ENCODE results near the gene PCIF1. TPM values are rescaled to one million over a fixed set of nuclear protein-coding genes. Genes with fewer than 3 reads are reported as not detected.

The PCIF1 gene
- total RNA-seq (11.5 TPM), polyA plus RNA-seq (44.0 TPM)

DNA sequence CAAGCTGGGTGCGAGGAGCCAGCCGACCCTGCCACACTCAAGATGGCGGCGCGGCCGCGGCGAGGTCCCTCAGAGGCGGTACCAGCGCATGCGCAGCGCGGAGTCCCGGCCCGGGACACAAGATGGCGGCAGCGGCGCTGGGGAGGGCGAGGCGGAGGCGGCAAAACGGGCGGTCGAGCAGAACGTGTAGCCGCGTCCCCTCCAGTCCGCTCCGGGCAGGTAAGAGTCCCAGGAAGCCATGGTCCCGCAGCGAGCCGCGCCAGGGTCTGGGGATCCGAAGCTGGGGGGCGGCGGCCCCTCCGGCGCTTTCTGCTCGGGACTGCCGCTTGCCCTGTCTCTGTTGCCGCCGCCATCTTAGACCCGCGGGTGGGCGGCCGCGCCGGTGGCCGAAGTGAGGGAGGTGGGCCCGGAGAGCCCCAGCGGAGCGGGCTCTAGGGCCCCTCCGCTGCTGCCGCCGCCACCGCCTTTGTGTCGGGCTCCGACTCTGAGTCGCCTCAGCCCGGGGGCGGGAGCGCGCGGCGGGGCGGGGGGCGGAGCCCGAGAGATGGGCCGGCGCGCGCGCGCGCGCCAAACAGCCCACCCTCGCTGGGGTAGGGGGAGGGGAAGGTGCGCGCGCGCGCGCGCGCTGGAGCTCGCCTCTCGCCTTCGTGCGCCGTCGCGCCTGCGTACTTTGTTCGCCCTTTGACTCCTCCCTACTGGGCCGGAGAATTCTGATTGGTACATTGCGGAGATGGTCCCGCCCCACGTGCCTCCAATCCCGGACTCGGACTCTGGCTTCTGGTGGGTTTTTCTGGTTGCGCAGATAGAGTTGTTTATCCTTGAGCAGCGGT, at the start of gene PCIF1:
PCIF1 (plus strand) TSS at position 98 of the 830 bp plus-strand sequence. CDS start 4,317 bp downstream, outside the sequence.
- under 1% methylated on average over 102 of the region's 102 CpGs for WGBS
- H3K4me1 ChIP-seq (ENCODE audit: insufficient read depth) = no peaks in the 10 kb centered on the region
- DNase-seq (ENCODE audit: extremely low spot score) = peak; percentile 97

DNA sequence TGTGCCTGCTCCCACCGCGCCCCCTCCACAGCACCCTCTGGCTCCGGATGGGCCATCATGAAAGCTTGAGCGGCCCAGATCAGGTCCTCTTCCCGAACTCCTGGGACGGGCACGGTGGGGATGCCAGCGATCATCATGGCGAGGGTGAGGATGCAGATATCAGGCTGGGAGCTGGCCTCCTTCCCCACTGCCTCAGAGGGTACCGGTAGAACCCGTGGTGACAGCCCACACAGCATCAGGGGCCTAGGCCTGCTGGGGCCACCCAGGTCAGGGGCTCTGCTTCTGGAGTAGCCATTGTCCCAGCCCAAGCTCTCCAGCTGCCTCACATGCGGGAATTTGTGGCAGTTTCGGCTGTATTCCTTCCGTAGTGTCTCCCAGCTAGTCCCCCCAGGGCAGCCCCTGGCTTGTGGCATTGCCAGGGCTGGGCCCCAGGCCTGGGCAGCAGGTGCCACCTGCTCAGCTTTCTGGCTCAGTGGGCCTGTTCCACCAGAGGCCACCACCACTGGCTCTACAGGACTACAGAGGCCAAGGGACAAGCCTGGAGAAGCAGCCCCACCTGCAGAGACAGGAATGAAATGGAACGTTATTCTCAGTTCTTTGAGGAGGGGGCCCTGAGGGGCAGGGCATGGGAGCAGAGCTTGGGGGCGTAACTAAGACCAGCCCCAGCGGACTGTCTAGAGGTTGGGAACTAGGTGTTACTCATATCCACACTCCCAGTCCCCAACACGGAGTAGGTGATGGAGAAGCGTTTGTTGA, 47.7 kb upstream of the PCIF1 start:
- Histone ChIP-seq H3K4me3 (ENCODE audit: low read depth, low read length) (no peak overlapping the region), H3K4me1 (ENCODE audit: insufficient read depth) (no peaks in the 10 kb centered on the region), H3K27ac (ENCODE audit: low read depth) (no peak overlapping the region), H3K36me3 (ENCODE audit: insufficient read depth) (no peaks in the 10 kb centered on the region)
- DNase-seq (ENCODE audit: extremely low spot score) = no peak
- WGBS = 88% methylated on average over 19 of the region's 19 CpGs

More for the DNA sequence above, at the start of gene PCIF1:
- Histone ChIP-seq H3K36me3 (ENCODE audit: insufficient read depth) (peaks cover 6% of the 10 kb centered on the region), H3K27ac (ENCODE audit: low read depth) (peak within 1 kb of the TSS; percentile 100), H3K4me3 (ENCODE audit: low read depth, low read length) (peak within 1 kb of the TSS; percentile 81)

DNA sequence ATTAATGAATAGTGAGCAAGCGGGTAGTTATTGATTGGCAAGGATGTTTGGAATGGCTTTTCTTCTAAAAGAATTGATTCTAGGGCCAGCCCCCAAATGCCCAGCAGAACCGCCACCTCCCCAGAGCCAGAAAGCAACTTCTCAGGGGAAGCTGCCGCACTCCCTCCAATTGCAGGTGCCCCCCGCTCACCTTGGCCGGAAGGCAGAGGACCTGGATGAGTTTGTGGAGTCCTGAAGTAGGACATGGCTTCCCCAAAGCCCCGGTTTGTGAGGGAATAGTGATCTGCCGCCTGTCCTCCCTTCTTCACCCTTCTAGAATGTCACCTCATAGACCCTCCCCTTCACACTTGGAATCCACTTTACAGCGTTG, 47.2 kb upstream of the PCIF1 start, which contains the start of gene SPATA25:
SPATA25 (minus strand) TSS at position 277 of the 370 bp plus-strand sequence; CDS start at position 245, 32 bp downstream.
- Histone ChIP-seq H3K36me3 (ENCODE audit: insufficient read depth) (no peaks in the 10 kb centered on the region), H3K4me1 (ENCODE audit: insufficient read depth) (no peaks in the 10 kb centered on the region), H3K4me3 (ENCODE audit: low read depth, low read length) (no peak within 1 kb of the TSS), H3K27ac (ENCODE audit: low read depth) (no peak within 1 kb of the TSS)
- DNase-seq (ENCODE audit: extremely low spot score) = no peak
- WGBS = 93% methylated on average over 8 of the region's 8 CpGs

DNA sequence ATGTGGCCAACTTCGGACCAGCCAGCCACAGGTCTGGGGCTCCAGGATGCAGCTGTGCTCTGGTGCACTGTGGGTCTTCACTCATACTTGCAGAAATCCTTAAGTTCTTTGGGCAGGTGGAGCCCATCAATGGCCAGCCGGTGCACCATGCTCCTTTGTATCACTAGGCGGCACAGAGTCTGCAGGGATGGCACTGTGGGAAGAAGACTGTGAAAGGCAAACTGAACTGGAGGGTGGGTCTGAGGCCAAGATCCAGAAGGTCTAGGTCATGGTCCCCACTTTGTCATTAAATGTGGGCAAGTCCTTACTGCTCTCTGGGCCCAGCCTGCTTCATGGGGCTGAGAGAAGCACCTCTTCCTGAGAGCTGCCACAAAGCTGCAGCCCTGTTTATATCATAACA, 45.8 kb upstream of the PCIF1 start:
- Histone ChIP-seq H3K27ac (ENCODE audit: low read depth) (no peak overlapping the region), H3K4me3 (ENCODE audit: low read depth, low read length) (no peak overlapping the region), H3K36me3 (ENCODE audit: insufficient read depth) (no peaks in the 10 kb centered on the region), H3K4me1 (ENCODE audit: insufficient read depth) (no peaks in the 10 kb centered on the region)
- DNase-seq (ENCODE audit: extremely low spot score) = no peak
- 94% methylated on average over 3 of the region's 3 CpGs for WGBS

DNA sequence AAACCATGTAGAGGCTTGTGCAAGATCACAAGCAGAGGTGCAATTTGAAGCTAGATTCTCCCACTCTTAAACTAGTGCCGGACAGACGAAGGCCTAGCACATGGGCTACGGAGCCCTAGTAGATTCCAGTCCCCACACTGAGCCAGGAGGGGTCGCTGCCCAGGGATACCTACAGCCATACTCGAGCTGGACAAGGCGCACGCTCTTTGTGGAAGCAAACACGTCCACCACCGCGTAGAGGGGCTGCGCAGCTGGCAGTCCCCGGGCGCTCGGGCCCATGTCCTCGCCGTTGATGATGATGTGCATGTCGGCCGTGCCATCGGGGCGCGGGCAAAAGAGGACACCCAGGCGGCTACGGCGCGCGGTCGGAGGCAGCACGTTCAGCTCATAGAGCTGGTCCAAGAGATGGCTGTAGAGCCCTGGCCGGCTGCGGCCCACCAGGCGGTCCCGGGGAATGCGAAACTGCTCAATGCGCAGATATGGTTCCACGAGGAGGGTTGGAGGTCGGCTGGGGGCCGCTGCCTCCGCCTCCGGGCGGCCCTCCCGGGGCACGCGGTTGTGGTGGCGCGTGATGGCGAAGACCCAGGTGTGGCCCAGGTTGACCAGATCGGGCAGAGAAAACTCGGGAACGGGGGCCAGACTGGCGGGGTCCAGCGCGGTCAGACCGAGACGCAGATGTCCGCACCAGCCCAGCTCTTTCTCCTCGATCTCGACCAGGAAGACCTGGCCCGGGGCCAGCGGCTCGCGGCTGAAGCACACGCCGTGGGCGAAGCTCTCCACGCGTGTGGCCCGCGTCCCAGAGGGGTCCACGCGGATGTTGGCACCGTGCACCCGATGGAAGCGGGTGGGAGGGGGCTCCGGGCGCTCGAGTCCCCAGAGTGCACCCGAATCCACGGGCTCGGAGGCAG, 44.2 kb upstream of the PCIF1 start:
- WGBS = under 1% methylated on average over 79 of the region's 79 CpGs
- DNase-seq (ENCODE audit: extremely low spot score) = peak; percentile 61
- H3K27ac ChIP-seq (ENCODE audit: low read depth) = peak overlapping the region; percentile 71
- peak overlapping the region; percentile 60 for H3K4me3 ChIP-seq (ENCODE audit: low read depth, low read length)
- peaks cover 1% of the 10 kb centered on the region for H3K36me3 ChIP-seq (ENCODE audit: insufficient read depth)
- no peaks in the 10 kb centered on the region for H3K4me1 ChIP-seq (ENCODE audit: insufficient read depth)

DNA sequence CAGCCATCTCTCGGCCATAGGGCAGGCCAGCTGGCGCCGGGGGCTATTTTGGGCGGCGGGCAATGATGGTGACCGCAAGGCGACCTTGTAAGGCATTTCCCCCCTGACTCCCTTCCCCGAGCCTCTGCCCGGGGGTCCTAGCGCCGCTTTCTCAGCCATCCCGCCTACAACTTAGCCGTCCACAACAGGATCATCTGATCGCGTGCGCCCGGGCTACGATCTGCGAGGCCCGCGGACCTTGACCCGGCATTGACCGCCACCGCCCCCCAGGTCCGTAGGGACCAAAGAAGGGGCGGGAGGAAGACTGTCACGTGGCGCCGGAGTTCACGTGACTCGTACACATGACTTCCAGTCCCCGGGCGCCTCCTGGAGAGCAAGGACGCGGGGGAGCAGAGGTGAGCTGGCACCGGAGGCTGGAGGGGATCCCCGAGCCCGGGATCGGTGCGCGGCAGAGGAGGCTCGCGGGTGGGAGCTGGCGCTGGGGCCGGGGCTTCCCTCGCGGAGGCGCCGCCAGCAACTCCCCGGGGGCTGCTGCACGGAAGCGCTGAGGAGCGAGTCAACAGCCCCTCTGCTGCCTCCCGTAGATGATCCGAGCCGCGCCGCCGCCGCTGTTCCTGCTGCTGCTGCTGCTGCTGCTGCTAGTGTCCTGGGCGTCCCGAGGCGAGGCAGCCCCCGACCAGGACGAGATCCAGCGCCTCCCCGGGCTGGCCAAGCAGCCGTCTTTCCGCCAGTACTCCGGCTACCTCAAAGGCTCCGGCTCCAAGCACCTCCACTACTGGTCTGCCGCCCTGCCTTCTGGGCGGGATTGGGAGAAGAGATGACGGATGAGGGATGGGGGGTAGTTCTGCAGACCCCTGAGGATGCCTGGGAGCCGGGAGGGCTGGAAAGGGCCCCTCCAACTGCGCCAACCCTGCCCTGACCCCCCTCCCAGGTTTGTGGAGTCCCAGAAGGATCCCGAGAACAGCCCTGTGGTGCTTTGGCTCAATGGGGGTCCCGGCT, 43.2 kb upstream of the PCIF1 start, which contains the start of the genes CTSA and NEURL2:
CTSA (plus strand) TSS at position 351 of the 999 bp plus-strand sequence; CDS start at position 585, 234 bp downstream.
NEURL2 (minus strand) TSS at position 224 of the 999 bp plus-strand sequence; CDS start at position 7, 217 bp downstream.
- H3K36me3 ChIP-seq (ENCODE audit: insufficient read depth) = peaks cover 1% of the 10 kb centered on the region
- no peaks in the 10 kb centered on the region for H3K4me1 ChIP-seq (ENCODE audit: insufficient read depth)
- under 1% methylated on average over 78 of the region's 78 CpGs for WGBS
- peak; percentile 39 for DNase-seq (ENCODE audit: extremely low spot score)
- H3K27ac ChIP-seq (ENCODE audit: low read depth) = peak within 1 kb of the TSS; percentile 71
- H3K4me3 ChIP-seq (ENCODE audit: low read depth, low read length) = peak within 1 kb of the TSS; percentile 60

DNA sequence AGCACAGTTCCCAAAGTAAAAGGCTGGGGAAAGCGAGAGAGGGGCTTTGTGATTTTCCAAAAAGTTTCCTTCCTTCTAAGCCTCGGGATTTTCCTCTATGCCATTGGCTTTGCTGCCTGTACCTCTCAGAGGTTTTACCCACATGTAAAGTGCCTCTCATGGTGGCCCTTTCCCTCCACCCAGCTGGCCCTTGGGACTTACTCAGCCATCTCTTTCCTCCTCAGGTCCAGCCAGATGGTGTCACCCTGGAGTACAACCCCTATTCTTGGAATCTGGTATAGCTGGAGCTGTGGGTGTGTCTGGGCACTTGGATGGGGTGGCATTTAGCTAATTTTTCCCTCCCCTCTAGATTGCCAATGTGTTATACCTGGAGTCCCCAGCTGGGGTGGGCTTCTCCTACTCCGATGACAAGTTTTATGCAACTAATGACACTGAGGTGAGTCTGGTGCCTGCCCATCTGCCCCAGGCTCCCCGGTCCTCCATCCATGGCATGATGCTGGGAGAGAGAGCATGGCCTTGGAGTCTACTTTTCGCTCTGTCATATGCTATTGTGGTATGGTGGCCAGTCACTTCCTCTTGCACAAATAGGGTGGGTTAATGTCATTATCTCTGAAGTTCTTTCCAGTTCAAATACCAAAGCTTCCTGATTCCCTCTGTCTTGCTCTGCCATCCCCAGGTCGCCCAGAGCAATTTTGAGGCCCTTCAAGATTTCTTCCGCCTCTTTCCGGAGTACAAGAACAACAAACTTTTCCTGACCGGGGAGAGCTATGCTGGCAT, 42.2 kb upstream of the PCIF1 start:
- H3K27ac ChIP-seq (ENCODE audit: low read depth) = no peak overlapping the region
- H3K4me3 ChIP-seq (ENCODE audit: low read depth, low read length) = peak overlapping the region; percentile 60
- peaks cover 1% of the 10 kb centered on the region for H3K36me3 ChIP-seq (ENCODE audit: insufficient read depth)
- WGBS = 82% methylated on average over 9 of the region's 9 CpGs
- no peaks in the 10 kb centered on the region for H3K4me1 ChIP-seq (ENCODE audit: insufficient read depth)
- DNase-seq (ENCODE audit: extremely low spot score) = no peak

DNA sequence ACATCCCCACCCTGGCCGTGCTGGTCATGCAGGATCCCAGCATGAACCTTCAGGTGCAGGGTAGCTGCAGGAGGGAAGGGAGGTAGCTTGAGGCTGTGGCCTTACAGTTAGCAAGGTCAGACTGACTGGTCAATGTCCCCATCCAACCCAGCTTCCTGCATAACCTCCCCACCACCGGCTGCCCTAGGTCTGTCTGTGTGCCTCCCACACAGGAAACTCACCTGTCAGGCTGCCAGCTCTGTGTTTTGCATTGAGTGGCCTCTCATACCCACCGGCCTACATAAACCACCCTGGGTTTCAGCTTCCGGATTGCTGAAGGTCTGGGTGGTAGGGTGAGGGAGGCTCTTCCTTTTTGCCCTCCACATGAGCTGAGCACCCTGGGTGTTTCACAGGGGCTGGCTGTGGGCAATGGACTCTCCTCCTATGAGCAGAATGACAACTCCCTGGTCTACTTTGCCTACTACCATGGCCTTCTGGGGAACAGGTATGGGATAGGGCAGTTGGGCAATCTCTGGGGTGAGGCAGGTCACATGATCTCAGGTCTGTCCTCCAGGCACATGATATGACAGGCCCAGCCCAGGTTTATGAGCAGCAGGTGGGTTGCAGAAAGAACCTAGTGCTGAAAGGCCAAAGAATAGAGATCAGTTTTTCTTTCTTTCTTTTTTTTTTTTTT, 41.5 kb upstream of the PCIF1 start:
- no peak overlapping the region for H3K4me3 ChIP-seq (ENCODE audit: low read depth, low read length)
- WGBS = 73% methylated on average over 4 of the region's 4 CpGs
- H3K4me1 ChIP-seq (ENCODE audit: insufficient read depth) = no peaks in the 10 kb centered on the region
- H3K27ac ChIP-seq (ENCODE audit: low read depth) = no peak overlapping the region
- no peak for DNase-seq (ENCODE audit: extremely low spot score)
- peaks cover 1% of the 10 kb centered on the region for H3K36me3 ChIP-seq (ENCODE audit: insufficient read depth)

DNA sequence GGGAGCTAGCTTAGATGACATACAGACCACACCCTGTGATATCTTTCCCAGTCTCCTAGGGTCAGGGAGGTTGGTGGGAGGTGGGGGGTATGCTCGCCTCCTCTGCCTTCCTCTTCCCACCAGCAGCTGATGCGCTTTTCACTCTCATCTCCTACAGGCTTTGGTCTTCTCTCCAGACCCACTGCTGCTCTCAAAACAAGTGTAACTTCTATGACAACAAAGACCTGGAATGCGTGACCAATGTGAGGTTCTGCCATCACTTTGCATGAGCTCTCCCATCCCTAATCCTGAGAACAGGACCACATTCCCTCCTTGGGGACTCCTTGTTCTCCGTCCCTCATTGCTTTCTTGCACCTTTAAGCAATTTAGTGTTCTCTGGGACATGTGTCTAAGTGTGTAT, 40.7 kb upstream of the PCIF1 start:
- DNase-seq (ENCODE audit: extremely low spot score) = no peak
- peaks cover 4% of the 10 kb centered on the region for H3K36me3 ChIP-seq (ENCODE audit: insufficient read depth)
- no peak overlapping the region for H3K27ac ChIP-seq (ENCODE audit: low read depth)
- no peak overlapping the region for H3K4me3 ChIP-seq (ENCODE audit: low read depth, low read length)
- WGBS = 93% methylated on average over 4 of the region's 4 CpGs
- H3K4me1 ChIP-seq (ENCODE audit: insufficient read depth) = no peaks in the 10 kb centered on the region

DNA sequence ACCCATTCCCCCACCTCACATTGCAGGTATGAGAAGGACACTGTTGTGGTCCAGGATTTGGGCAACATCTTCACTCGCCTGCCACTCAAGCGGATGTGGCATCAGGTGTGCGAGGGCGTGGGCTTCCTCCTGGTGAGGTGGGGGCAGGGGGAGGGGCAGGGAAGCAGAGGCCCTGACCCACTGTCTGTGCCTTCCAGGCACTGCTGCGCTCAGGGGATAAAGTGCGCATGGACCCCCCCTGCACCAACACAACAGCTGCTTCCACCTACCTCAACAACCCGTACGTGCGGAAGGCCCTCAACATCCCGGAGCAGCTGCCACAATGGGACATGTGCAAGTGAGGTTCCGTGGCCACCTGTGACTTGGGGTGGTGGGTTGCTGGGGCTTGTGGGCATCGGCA, 39.7 kb upstream of the PCIF1 start:
- H3K4me3 ChIP-seq (ENCODE audit: low read depth, low read length) = no peak overlapping the region
- WGBS = 78% methylated on average over 12 of the region's 12 CpGs
- no peaks in the 10 kb centered on the region for H3K4me1 ChIP-seq (ENCODE audit: insufficient read depth)
- H3K27ac ChIP-seq (ENCODE audit: low read depth) = no peak overlapping the region
- DNase-seq (ENCODE audit: extremely low spot score) = no peak
- peaks cover 4% of the 10 kb centered on the region for H3K36me3 ChIP-seq (ENCODE audit: insufficient read depth)

DNA sequence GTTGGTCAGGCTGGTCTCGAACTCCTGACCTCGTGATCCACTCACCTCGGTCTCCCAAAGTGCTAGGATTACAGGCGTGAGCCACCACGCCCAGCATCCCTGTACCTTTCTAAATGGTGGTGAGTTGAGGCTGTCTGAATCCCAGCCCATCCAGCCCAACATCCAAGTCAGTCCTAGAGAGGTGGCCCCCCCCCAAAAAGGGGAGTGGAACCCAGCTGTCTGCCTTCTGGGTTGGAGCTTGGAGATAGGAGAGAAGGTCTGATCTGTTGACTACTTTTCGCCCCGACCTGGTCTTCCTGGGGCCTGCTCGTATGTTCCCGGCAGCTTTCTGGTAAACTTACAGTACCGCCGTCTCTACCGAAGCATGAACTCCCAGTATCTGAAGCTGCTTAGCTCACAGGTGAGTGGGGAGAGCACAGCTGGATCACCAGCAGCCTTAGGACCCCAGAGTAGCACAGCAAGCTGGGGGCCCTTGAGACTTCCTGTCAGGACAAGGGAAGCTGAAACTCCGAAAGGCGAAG, 37.8 kb upstream of the PCIF1 start:
- DNase-seq (ENCODE audit: extremely low spot score) = no peak
- Histone ChIP-seq H3K4me1 (ENCODE audit: insufficient read depth) (no peaks in the 10 kb centered on the region), H3K36me3 (ENCODE audit: insufficient read depth) (peaks cover 4% of the 10 kb centered on the region), H3K27ac (ENCODE audit: low read depth) (no peak overlapping the region), H3K4me3 (ENCODE audit: low read depth, low read length) (no peak overlapping the region)
- 92% methylated on average over 14 of the region's 14 CpGs for WGBS

Data from urinary bladder (tissue), 4 donors.